OCI-LY1 (cell line): ENCODE data around the gene KANSL1.
A peak's percentile ranks its signal among the peaks of the same experiment; 100 is the strongest.

Source experiments
- H2AFZ ChIP-seq: fragments of 200-600 bp; sonication (generic), shearing (Covaris generic); 2 replicates; pipeline ENCODE4 v1.6.0; 2014; ENCODE audit warnings: antibody characterized with exemption, mild to moderate bottlenecking, low read length
- H3F3A ChIP-seq: fragments of 200-600 bp; sonication (generic), shearing (Covaris generic); 2 replicates; pipeline ENCODE4 v1.6.0; 2014; ENCODE audit warnings: mild to moderate bottlenecking, antibody characterized with exemption, low read length, moderate library complexity; ENCODE audit not compliant: insufficient read depth
- H3K27ac ChIP-seq: fragments of 200-600 bp; sonication (generic); 2 replicates; pipeline ENCODE4 v1.5.1; 2014; ENCODE audit warnings: low read length, mixed run types, mild to moderate bottlenecking, low read depth; ENCODE audit not compliant: poor library complexity, severe bottlenecking
- H3K27me3 ChIP-seq: fragments of 200-600 bp; sonication (generic); 2 replicates; pipeline ENCODE4 v1.6.0; 2014; ENCODE audit warnings: antibody characterized with exemption, mild to moderate bottlenecking, low read length, moderate library complexity; ENCODE audit not compliant: insufficient read depth
- H3K36me3 ChIP-seq: fragments of 200-600 bp; sonication (generic); 2 replicates; pipeline ENCODE4 v1.6.1; 2014; ENCODE audit warnings: mild to moderate bottlenecking, antibody characterized with exemption, low read length, moderate library complexity, mixed read lengths; ENCODE audit not compliant: insufficient read depth
- H3K4me1 ChIP-seq: fragments of 200-600 bp; sonication (generic); 2 replicates; pipeline ENCODE4 v1.5.1; 2014; ENCODE audit warnings: mild to moderate bottlenecking, low read length, moderate library complexity; ENCODE audit not compliant: insufficient read depth, severe bottlenecking
- H3K4me2 ChIP-seq: fragments of 200-600 bp; sonication (generic), shearing (Covaris generic); 2 replicates; pipeline ENCODE4 v1.6.1; 2014; ENCODE audit warnings: low read length
- H3K4me3 ChIP-seq: fragments of 200-600 bp; sonication (generic); 2 replicates; pipeline ENCODE4 v1.5.1; 2014; ENCODE audit warnings: low read length, low read depth, mild to moderate bottlenecking, mixed read lengths; ENCODE audit not compliant: poor library complexity, severe bottlenecking
- H3K79me2 ChIP-seq: fragments of 200-600 bp; shearing (Covaris generic); 2 replicates; pipeline ENCODE4 v1.6.1; 2016; ENCODE audit warnings: mixed run types, low read length, mixed read lengths; ENCODE audit not compliant: insufficient read depth
- H3K9ac ChIP-seq: fragments of 200-600 bp; sonication (generic), shearing (Covaris generic); 2 replicates; pipeline ENCODE4 v1.6.1; 2014; ENCODE audit warnings: mild to moderate bottlenecking, low read length, mixed read lengths
- H3K9me2 ChIP-seq: fragments of 200-600 bp; sonication (generic), shearing (Covaris generic); 2 replicates; pipeline ENCODE4 v1.6.1; 2014; ENCODE audit warnings: low read depth, mild to moderate bottlenecking, low read length, mixed read lengths
- H3K9me3 ChIP-seq: fragments of 200-600 bp; shearing (Covaris generic); 2 replicates; pipeline ENCODE4 v1.6.1; 2014; ENCODE audit warnings: low read length, mixed read lengths
- H4K20me1 ChIP-seq: fragments of 200-600 bp; sonication (generic), shearing (Covaris generic); 2 replicates; pipeline ENCODE4 v1.6.0; 2016; ENCODE audit warnings: mild to moderate bottlenecking, low read length; ENCODE audit not compliant: insufficient read depth
- CTCF ChIP-seq: fragments of 200-600 bp; sonication (generic), shearing (Covaris generic); IDR thresholded peaks from 2 replicates; pipeline ENCODE4 v1.5.1; 2017; ENCODE audit warnings: mild to moderate bottlenecking, antibody characterized with exemption, low read length, moderate library complexity, mixed read lengths
- EZH2 ChIP-seq: fragments of 200-600 bp; sonication (generic), shearing (Covaris generic); IDR thresholded peaks from 2 replicates; pipeline ENCODE4 v1.8.0; 2017; ENCODE audit warnings: borderline replicate concordance, mixed run types, mild to moderate bottlenecking, antibody characterized with exemption, low read length, moderate library complexity, mixed read lengths

The KANSL1 gene

GRCh38 chr17:46027976-46028325 is 165.3 kb downstream of the KANSL1 start:
- no peak overlapping the region for H3K4me2 ChIP-seq
- no peaks in the 10 kb centered on the region for H4K20me1 ChIP-seq
- H2AFZ ChIP-seq, result no peak overlapping the region
- peaks cover 34% of the 10 kb centered on the region for H3K4me1 ChIP-seq
- no peak overlapping the region for H3K9ac ChIP-seq
- no peaks in the 10 kb centered on the region for H3K9me3 ChIP-seq
- H3K4me3 ChIP-seq, result no peak overlapping the region
- no peaks in the 10 kb centered on the region for H3K27me3 ChIP-seq
- no peak overlapping the region for H3K27ac ChIP-seq
- H3K79me2 ChIP-seq, result no peaks in the 10 kb centered on the region
- H3K9me2 ChIP-seq, result no peaks in the 10 kb centered on the region
- peaks cover 58% of the 10 kb centered on the region for H3K36me3 ChIP-seq
- H3F3A ChIP-seq, result no peaks in the 10 kb centered on the region
- TF ChIP-seq CTCF (no peak), EZH2 (no peak)

- Histone ChIP-seq H3F3A (no peaks in the 10 kb centered on the region), H3K9me3 (no peaks in the 10 kb centered on the region), H3K4me1 (peaks cover 34% of the 10 kb centered on the region), H3K27ac (peak overlapping the region; percentile 70), H3K4me2 (no peak overlapping the region), H3K27me3 (no peaks in the 10 kb centered on the region), H3K36me3 (peaks cover 58% of the 10 kb centered on the region), H2AFZ (no peak overlapping the region), H3K9me2 (no peaks in the 10 kb centered on the region), H3K9ac (no peak overlapping the region; the same call in 1 of the 2 replicates), H3K4me3 (no peak overlapping the region), H4K20me1 (no peaks in the 10 kb centered on the region), H3K79me2 (no peaks in the 10 kb centered on the region)
- TF ChIP-seq EZH2 (no peak), CTCF (no peak)
Measured at GRCh38 chr17:46027048-46027975, 165.9 kb downstream of the KANSL1 start.

GRCh38 chr17:46026166-46027047 is 166.8 kb downstream of the KANSL1 start:
- Histone ChIP-seq H4K20me1 (no peaks in the 10 kb centered on the region), H3K4me2 (no peak overlapping the region), H3F3A (no peaks in the 10 kb centered on the region), H3K9ac (no peak overlapping the region; the same call in 1 of the 2 replicates), H3K9me2 (no peaks in the 10 kb centered on the region), H3K79me2 (no peaks in the 10 kb centered on the region), H2AFZ (no peak overlapping the region), H3K9me3 (no peaks in the 10 kb centered on the region), H3K4me3 (no peak overlapping the region), H3K27ac (peak overlapping the region; percentile 70), H3K27me3 (no peaks in the 10 kb centered on the region), H3K36me3 (peaks cover 49% of the 10 kb centered on the region), H3K4me1 (peaks cover 34% of the 10 kb centered on the region)
- TF ChIP-seq EZH2 (no peak), CTCF (no peak)
